Lung (tissue), 12 donors: ENCODE data around the gene HCN4. TPM values are rescaled to one million over a fixed set of nuclear protein-coding genes. Genes with fewer than 3 reads are reported as not detected.

Experiments used
- ATAC-seq: fragments of 200-7000 bp; cut with Tn5 transposase; one replicate; pipeline ENCODE4 v1.9.1; 2020; ENCODE audit warnings: moderate number of reproducible peaks; ENCODE audit not compliant: insufficient read depth, low FRiP score
- DNase-seq, 3 donors: peaks; one replicate each; pipeline ENCODE4 v3.0.0-alpha.2; 2013 to 2017
- H3K27ac ChIP-seq, 2 donors: one replicate each; pipeline ENCODE4 v1.5.1; 2013; ENCODE audit warnings: mild to moderate bottlenecking in 2 of 2, moderate library complexity in 2 of 2, control low read depth in 1 of 2, inconsistent platforms in 1 of 2, low read depth in 1 of 2, low read length in 1 of 2
- H3K27me3 ChIP-seq, 3 donors: one replicate each; pipeline ENCODE4 v1.5.1; 2013; ENCODE audit warnings: low read length in 2 of 3; ENCODE audit not compliant: control insufficient read depth in 3 of 3, insufficient read depth in 3 of 3
- H3K36me3 ChIP-seq, 4 donors: one replicate each; pipeline ENCODE4 v1.5.1; 2013; ENCODE audit warnings: low read length in 4 of 4, mild to moderate bottlenecking in 1 of 4, moderate library complexity in 1 of 4; ENCODE audit not compliant: control insufficient read depth in 4 of 4, insufficient read depth in 4 of 4
- H3K4me1 ChIP-seq, 5 donors: one replicate each; pipeline ENCODE4 v1.5.1; 2013; ENCODE audit warnings: low read length in 5 of 5, mild to moderate bottlenecking in 2 of 5, moderate library complexity in 1 of 5; ENCODE audit not compliant: control insufficient read depth in 5 of 5, insufficient read depth in 5 of 5
- H3K4me3 ChIP-seq: one replicate; pipeline ENCODE4 v1.5.1; 2013; ENCODE audit warnings: mild to moderate bottlenecking, control low read depth, moderate library complexity
- H3K9ac ChIP-seq, 2 donors: one replicate each; pipeline ENCODE4 v1.5.1; 2013; ENCODE audit warnings: low read length in 2 of 2, control low read depth in 1 of 2; ENCODE audit not compliant: insufficient read depth in 1 of 2
- H3K9me3 ChIP-seq, 4 donors: one replicate each; pipeline ENCODE4 v1.5.1; 2013; ENCODE audit warnings: low read length in 3 of 4, mild to moderate bottlenecking in 1 of 4, moderate library complexity in 1 of 4; ENCODE audit not compliant: control insufficient read depth in 4 of 4, insufficient read depth in 3 of 4
- CTCF ChIP-seq: IDR thresholded peaks from 2 replicates; pipeline ENCODE4 v1.5.1; 2012; ENCODE audit warnings: mild to moderate bottlenecking; ENCODE audit errors: control extremely low read depth, extremely low read depth
- WGBS, 2 donors: extraction: QIAGEN DNeasy Blood & Tissue Kit; methylation state at CpG; one replicate each; pipeline ENCODE4 v1.1.7; 2013; 5-methylcytosine and 5-hydroxymethylcytosine counted together
- polyA plus RNA-seq, 2 donors: library from polyadenylated mRNA; stranded (reverse); fragments of 200-250 nt; gene quantifications; one replicate each; pipeline ENCODE4 v1.2.1, GENCODE V29; 2013
- total RNA-seq, 2 donors: library from RNA; depleted of rRNA in 1 of 2; stranded (reverse); fragments of >200 nt in 1 of 2; gene quantifications; one replicate each; pipeline ENCODE4 v1.2.1, GENCODE V29; 2014 to 2021
- donor health status: control.
- donor health status: control.
- donor health status: Bipolar disorder and iron deficiency.
- donor health status: healthy.
- donor health status: DM: yes; HTN: yes; CAD: no.

The HCN4 gene
- total and polyA plus RNA-seq, 4 donors, result 0.06 to 1.0 (median 0.21) TPM

DNA sequence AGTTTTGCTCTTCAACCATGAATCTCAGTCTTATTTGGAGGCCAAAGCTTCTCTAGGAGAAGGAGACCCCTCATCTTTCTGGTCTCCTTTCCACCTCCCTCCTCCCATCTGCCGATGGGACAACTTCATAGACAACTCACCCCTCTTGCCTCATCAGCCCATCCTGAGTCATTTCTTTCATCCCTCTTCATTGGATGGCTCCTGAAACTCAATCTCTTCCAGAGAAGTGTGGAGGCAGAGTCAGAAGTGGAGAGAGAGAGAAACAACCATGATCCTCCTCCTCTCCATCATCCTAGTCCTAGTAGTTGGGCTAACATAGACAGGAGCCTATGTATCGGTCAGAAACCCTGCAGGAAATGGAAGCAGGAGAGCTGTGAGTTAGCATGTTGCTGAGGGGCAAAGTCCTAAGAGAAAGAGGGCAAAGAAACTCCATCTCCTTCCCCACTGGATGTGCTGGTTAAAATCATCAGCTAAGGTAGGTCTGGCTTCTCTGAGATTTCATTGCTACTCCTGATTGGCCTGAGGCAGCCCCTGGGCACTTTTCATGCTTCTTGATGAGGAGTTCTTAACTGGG, 21.3 kb upstream of the HCN4 start:
- no peak for DNase-seq
- Histone ChIP-seq H3K27me3 (peaks cover 0 to 8% (median 0%) of the 10 kb centered on the region in 3 donors), H3K36me3 (no peaks in the 10 kb centered on the region), H3K9me3 (no peaks in the 10 kb centered on the region), H3K4me3 (no peak overlapping the region), H3K9ac (no peak overlapping the region), H3K27ac (no peak overlapping the region), H3K4me1 (no peaks in the 10 kb centered on the region)
- no peak for TF ChIP-seq CTCF
- no peak for ATAC-seq
- 83 to 86% methylated on average over 2 of the region's 2 CpGs for WGBS, 2 donors

DNA sequence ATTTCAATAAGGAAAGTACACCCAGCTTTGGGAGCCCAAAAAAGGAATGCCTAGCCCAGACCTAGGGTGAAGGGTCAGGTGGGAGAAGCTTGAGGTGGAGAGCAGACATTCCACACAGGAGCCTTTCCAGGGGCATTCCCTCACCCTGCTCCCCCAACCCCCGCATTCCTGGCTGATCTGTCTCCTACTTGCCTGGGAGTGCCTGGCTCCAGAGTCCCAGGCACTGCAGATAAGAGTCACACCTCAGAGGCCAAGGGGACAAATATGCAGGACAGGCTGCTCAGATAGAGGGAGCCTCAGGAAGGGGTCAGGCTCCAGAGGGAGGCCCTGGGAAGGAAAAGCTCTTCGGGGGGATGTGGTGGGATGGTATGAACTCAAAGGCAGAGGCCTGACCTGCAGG, 20.8 kb upstream of the HCN4 start:
- Histone ChIP-seq H3K36me3 (no peaks in the 10 kb centered on the region), H3K4me1 (no peaks in the 10 kb centered on the region), H3K27ac (no peak overlapping the region), H3K27me3 (peaks cover 0 to 8% (median 0%) of the 10 kb centered on the region in 3 donors), H3K9me3 (no peaks in the 10 kb centered on the region), H3K9ac (no peak overlapping the region), H3K4me3 (no peak overlapping the region)
- DNase-seq (no peak), ATAC-seq (no peak)
- WGBS, 2 donors, result 50 to 57% methylated on average over 2 of the region's 2 CpGs
- no peak for TF ChIP-seq CTCF

GRCh38 chr15:73388256-73388781, 19.6 kb upstream of the HCN4 start:
- Histone ChIP-seq H3K9ac (no peak overlapping the region), H3K27me3 (peaks cover 0 to 8% (median 2%) of the 10 kb centered on the region in 3 donors), H3K27ac (no peak overlapping the region), H3K36me3 (no peaks in the 10 kb centered on the region), H3K4me1 (no peaks in the 10 kb centered on the region), H3K4me3 (no peak overlapping the region), H3K9me3 (peaks cover 0 to 3% (median 0%) of the 10 kb centered on the region in 4 donors)
- DNase-seq, result no peak
- no peak for TF ChIP-seq CTCF
- WGBS, 2 donors, result 54 to 67% methylated on average over 7 of the region's 7 CpGs
- ATAC-seq, result no peak
